Omental fat pad (tissue), 4 donors: ENCODE measurements around the gene FETUB. TPM values are rescaled to one million over a fixed set of nuclear protein-coding genes. Genes with fewer than 3 reads are reported as not detected.
"Not testable (repeated sequence)": the region's sequence is repeated elsewhere in the genome, so short reads cannot be mapped to it uniquely, and the experiment has no call there.

Experiments used
- ATAC-seq: fragments of 150-250 bp; one replicate; pipeline ENCODE4 v1.9.1; 2016; ENCODE audit warnings: mild to moderate bottlenecking, moderate library complexity; ENCODE audit not compliant: low FRiP score
- DNase-seq: peaks from one replicate; pipeline ENCODE4 v3.0.0-alpha.2; 2019; ENCODE audit warnings: low spot score
- CTCF ChIP-seq, 3 donors: fragments of 450-650 bp; IDR thresholded peaks; one replicate each; pipeline ENCODE4 v1.5.1; 2016 to 2017; ENCODE audit warnings: antibody characterized with exemption in 3 of 3, mild to moderate bottlenecking in 3 of 3, moderate library complexity in 2 of 3
- total RNA-seq, 4 donors: library from RNA; depleted of rRNA; stranded (reverse); fragments of >200 nt; gene quantifications; one replicate each; pipeline ENCODE4 v1.1.0, GENCODE V29; 2016

The FETUB gene
- total RNA-seq, 4 donors from 2014 or later = not detected

GRCh38 chr3:186670155-186670554 lies 30.0 kb downstream of the FETUB start:
- DNase-seq (no peak), ATAC-seq (no peak)
- no peak for TF ChIP-seq CTCF (IDR thresholded peaks at IDR 0.05)

GRCh38 chr3:186671051-186671450 lies 30.9 kb downstream of the FETUB start:
- DNase-seq = no peak
- no peak for ATAC-seq
- TF ChIP-seq CTCF (IDR thresholded peaks at IDR 0.05) = no peak

- ATAC-seq = no peak
- no peak for TF ChIP-seq CTCF (IDR thresholded peaks at IDR 0.05)
- DNase-seq = no peak
Measured at GRCh38 chr3:186678604-186679003, 38.4 kb downstream of the FETUB start.

- no peak for ATAC-seq
- no peak for TF ChIP-seq CTCF (IDR thresholded peaks at IDR 0.05)
- no peak for DNase-seq
Measured at GRCh38 chr3:186679151-186679550, 39.0 kb downstream of the FETUB start.

- TF ChIP-seq CTCF (IDR thresholded peaks at IDR 0.05) = no peak
- no peak for DNase-seq
- ATAC-seq = no peak
Measured at GRCh38 chr3:186680869-186681268, 40.7 kb downstream of the FETUB start.

GRCh38 chr3:186682812-186683211 lies 42.6 kb downstream of the FETUB start:
- no peak for ATAC-seq
- no peak for TF ChIP-seq CTCF (IDR thresholded peaks at IDR 0.05)
- DNase-seq = no peak

- ATAC-seq (no peak), DNase-seq (no peak)
- no peak for TF ChIP-seq CTCF (IDR thresholded peaks at IDR 0.05)
Measured at GRCh38 chr3:186683979-186684378, 43.8 kb downstream of the FETUB start.

GRCh38 chr3:186686475-186686874 lies 46.3 kb downstream of the FETUB start:
- ATAC-seq, DNase-seq: not testable (repeated sequence)
